HTERT RPE-1 (cell line): Measurements from ENCODE around the gene STARD13.

ENCODE experiments used
- in situ Hi-C: fragments of 300-500 bp; cut with MboI; formaldehyde crosslinking; loops from 4 replicates; pipeline ENCODE4 v1.14.3; 2020; ENCODE audit warnings: low sequenced_read_pairs

Gene STARD13

DNA sequence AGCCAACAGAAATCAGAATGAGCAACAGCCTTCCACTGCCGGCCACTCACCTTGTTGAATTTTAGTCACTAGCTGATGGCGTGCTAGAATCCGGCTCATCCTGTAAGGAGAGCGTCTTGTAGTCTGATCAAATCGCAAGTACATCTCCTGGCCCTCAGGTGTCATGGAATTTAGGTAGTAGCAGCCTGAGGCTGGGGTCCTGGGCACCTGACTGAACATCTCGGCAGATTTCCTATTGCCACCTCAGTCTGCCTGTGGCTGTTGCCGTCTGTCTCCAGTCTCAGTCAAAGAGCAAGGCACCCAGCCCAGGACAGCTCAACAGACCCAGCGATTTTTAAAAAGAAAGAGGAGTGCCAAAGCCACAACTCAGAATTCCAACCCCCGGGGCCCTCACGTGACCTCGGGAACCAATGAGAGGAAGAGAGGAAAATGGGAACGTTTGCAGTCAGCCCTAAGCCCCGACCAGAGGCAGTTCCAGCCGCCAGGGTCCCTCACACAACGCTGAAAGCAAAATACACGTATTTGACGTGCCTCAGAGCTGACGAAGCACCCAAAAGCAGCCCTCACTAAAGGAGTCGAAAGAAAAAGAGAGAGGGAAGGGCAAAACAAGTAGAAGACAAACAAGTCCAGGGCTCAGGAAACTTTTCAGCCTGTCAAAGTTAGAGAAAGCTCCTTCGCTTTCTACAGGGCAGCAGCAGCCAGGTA is at the start of gene STARD13:
STARD13 (minus strand) TSS at position 336 of the 705 bp plus-strand sequence; CDS start at position 219, 117 bp downstream.
- in situ Hi-C loops = no loop called here

GRCh38 chr13:33334831-33335230 is 49.3 kb upstream of the STARD13 start:
- in situ Hi-C loops = no loop called here

GRCh38 chr13:33331962-33332361 is 46.4 kb upstream of the STARD13 start:
- in situ Hi-C loops = no loop called here

GRCh38 chr13:33330483-33330882 is 44.9 kb upstream of the STARD13 start:
- in situ Hi-C loops = no loop called here

DNA sequence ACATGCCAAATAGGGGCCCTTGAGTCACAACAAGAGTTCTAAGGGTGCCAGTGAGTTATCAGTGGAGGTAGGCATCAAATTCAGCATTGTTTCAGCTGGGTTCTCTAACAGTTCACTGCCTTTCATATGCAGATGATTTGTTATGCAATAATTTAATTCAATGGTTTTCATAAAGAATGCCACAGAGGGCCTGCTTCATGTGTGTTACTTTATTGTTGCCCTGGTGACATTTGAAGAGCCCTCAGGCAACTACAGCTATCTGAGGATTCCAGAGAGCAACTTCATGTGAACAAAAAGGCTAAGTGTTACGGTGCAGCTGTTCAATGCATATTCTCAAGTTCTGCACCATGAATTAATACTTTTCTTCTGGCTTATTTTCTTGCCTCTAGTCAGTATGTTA is 43.1 kb upstream of the STARD13 start:
- in situ Hi-C loops = no loop called here

GRCh38 chr13:33326723-33327122 is 41.2 kb upstream of the STARD13 start:
- in situ Hi-C loops = no loop called here

GRCh38 chr13:33326246-33326645 is 40.7 kb upstream of the STARD13 start:
- in situ Hi-C loops = no loop called here

- in situ Hi-C loops = no loop called here
Observed at GRCh38 chr13:33323801-33324510, 38.4 kb upstream of the STARD13 start.

- in situ Hi-C loops = no loop called here
Observed at GRCh38 chr13:33322965-33323668, 37.6 kb upstream of the STARD13 start.

- in situ Hi-C loops = no loop called here
Observed at GRCh38 chr13:33322543-33322809, 36.9 kb upstream of the STARD13 start.

DNA sequence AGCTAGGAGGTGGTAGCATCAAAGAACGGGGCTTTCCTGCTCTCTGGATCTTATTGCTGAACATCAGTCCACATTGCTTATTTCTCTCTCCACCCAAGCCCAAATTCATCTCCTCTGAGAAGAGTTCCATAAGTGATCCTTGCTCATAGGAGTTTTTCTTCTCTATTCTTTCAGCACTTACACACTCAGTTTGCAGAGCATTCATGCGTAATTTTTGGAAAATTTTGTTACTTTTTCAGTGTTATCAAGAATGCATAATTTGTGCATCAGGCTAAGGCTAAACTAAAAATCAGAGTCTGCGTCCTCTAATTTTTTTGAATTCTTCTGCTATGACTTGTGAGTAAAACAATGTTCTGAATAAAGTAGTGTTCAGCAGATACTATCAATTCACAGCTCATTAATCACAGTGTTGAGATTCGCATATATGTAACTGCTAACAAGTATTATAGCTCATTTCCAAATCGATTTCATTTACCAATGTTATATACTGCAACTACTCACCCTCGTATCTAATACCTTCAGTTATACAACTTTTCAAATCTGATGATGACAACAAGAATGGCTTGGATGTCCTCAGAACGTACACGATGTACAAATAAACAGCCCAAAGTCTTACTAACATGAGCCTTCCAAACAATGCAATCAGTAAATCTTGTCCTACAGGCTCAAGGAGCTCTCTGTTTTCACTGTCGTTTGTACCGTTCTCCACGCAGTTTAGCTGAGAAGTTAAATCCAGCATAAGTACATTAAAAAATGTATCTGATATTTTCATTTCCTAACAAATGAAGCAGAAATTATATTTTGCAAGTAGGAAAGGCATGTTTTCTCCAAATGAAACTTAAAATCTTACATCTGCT is 36.4 kb upstream of the STARD13 start:
- in situ Hi-C loops = no loop called here

GRCh38 chr13:33319859-33320258 is 34.3 kb upstream of the STARD13 start:
- in situ Hi-C loops = no loop called here

DNA sequence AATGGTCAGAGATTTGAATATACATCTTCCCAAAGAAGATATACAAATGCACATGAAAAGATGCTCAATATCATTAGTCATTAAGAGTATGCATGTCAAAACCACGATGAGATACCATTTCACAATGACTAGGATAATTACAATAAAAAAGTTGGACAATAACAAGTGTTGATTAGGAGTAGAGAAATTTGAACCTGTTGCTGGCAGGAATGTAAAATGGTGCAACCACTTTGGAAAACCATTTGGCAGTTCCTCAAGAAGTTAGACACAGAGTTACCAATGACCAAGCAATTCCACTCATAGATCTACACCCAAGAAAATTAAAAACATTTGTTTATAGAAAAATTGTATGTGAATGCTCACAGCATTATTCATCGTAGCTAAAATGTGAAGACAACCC is 33.2 kb upstream of the STARD13 start:
- in situ Hi-C loops = no loop called here

DNA sequence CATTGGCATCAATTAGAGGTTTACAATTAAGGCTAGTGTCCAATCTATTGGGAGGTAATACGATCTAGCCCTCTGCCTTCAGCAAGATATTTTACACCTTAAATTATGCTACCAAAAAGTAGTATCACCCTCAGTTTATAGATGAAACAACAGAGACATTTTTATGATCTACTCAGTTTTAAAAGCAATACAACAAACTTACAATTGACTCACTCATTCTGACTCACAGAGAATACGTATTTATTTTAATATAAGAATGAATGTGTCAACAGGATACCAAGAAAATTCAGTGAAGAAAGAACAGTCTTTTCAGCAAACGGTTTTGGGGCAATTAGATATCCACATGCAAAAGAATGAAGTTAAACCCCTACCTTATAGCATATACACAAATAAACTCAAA is 32.5 kb upstream of the STARD13 start:
- in situ Hi-C loops = no loop called here

DNA sequence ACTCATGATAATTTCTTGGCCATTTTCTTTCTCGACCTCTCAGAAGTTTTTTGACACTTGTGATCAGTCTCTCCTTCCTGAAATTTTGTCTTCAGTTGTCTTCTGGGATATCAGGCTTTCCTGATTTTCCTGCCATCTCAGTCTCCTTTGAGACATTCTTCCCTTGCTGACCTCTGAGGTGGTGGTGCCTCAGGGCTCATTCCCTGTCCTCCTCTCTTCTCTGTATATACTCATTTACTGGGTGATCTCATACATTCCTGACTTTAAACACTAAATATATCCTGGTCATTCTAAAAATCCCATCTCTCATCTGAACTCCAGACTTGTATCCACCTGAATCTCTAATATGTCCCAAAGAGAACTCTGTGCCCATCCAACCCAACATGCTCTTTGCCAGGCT is 31.3 kb upstream of the STARD13 start:
- in situ Hi-C loops = no loop called here

DNA sequence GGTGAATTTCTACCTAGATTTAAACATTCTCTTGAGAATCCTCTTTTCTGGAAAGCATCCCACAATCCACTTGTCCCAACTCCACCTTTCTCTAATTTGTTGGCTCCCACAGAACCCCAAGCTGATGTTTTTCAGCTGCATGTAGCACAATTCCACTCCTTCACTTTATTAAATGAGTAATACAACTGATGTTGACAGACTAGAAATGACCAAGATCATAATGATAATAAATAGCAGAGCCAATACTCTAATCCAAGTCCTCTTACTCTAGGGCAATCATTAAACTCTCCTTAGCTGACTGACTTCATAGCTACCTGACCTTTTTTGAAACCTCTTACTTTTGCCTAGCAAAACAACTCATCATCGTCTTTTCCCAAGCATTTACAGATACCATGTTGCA is 27.9 kb upstream of the STARD13 start:
- in situ Hi-C loops = no loop called here

- in situ Hi-C loops = no loop called here
Observed at GRCh38 chr13:33312861-33313212, 27.3 kb upstream of the STARD13 start.

GRCh38 chr13:33312150-33312860 is 26.8 kb upstream of the STARD13 start:
- in situ Hi-C loops = no loop called here

DNA sequence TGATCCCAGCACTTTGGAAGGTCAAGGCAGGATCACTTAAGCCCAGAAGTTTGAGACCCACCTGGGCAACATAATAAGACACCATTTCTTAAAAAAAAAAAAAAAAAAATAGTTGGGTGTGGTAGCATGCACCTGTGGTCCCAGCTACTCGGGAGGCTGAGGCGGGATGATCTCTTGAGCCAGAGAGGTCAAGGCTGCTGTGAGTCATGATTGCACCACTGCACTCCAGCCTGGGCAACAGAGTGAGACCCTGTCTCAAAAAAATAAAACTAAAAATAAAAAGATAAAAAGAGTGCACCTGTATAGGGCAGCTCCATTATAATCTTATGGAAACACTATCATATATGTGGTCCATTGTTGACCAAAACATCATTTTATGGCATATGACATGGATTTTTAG is 25.5 kb upstream of the STARD13 start:
- in situ Hi-C loops = no loop called here

DNA sequence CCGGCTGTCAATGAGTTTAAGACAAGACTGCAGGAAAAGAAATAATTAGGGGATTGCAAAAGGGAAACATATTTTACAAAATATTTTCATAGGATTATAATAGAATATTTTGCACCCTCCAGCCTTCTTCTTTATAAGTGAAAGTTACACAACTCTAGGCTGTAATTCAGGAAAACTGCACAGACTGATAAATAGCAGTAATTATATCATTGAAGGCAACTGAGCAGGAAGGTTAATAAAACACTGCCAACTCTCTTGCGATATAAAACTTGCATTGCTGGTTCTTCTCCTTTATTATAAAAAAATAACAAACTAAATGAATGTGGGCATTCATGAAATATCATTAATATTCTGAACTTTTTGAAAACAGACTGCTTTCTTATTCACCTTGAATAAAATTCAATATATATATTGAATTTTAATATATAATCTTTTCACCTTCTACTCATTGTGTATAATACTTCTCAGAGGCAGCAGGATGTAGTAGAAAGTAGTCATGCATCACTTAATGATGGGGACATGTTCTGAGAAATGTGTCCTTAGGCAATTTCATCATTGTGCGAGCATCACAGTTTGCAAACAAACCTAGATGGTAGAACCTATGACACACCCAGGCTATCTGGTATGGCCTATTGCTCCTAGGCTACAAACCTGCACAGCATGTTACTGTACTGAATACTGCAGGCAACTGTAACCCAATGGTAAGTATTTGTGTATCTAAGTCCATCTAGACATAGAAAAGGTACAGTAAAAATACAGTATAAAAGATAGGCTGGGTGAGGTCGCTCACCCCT is 24.9 kb upstream of the STARD13 start:
- in situ Hi-C loops = no loop called here
